C4-2B (cell line): ENCODE results near the gene RTEL1.

Experiments
- H3K27ac ChIP-seq: fragments of 450-650 bp; 2 replicates; pipeline ENCODE4 v1.5.1; 2017
- ZFX ChIP-seq: fragments of 450-650 bp; IDR thresholded peaks from 2 replicates; pipeline ENCODE4 v1.6.1; 2017
- TF ChIP-seq, protein P1 (sequence below): fragments of 450-650 bp; conservative IDR thresholded peaks from 2 replicates; pipeline ENCODE4 v1.5.1; 2017; ENCODE audit warnings: mild to moderate bottlenecking

Gene RTEL1

DNA sequence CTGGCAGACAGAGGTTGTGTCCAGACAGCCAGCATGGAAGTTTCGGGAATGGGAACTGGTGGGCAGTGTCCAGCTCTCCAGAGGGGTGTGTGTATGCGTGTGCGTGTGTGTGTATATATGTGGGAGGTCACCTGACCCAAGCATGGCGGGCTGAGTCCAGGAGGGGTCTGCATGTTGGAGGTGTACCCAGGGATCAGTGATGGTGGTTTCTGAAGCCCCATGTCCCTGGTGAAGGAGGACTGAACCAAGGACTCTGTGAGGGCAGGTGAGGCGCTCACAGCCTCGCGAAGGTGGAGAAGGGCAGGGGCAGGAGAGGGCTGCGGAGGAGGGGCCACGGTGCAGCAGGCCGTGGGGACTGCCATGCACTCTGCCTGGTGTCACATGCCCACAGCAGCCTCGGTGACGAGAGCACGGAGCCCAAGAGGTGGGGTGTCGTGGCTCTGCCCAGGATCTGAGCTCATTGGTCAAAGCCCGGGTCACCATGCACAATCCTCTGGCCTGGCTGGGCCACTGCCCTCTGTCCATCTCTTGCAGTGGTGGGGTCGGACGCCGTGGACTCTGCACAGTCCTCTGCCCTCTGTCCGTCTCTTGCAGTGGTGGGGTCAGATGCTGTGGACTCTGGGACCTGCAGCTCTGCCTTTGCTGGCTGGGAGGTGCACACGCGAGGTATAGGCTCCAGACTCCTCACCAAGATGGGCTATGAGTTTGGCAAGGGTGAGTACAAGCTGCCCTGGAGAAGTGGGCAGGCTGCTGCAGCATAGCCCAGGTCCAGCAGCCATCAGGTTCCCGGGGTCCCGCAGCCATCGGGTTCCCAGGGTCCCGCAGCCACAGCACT lies 76.2 kb downstream of the RTEL1 start:
- TF ChIP-seq, protein P1, sequence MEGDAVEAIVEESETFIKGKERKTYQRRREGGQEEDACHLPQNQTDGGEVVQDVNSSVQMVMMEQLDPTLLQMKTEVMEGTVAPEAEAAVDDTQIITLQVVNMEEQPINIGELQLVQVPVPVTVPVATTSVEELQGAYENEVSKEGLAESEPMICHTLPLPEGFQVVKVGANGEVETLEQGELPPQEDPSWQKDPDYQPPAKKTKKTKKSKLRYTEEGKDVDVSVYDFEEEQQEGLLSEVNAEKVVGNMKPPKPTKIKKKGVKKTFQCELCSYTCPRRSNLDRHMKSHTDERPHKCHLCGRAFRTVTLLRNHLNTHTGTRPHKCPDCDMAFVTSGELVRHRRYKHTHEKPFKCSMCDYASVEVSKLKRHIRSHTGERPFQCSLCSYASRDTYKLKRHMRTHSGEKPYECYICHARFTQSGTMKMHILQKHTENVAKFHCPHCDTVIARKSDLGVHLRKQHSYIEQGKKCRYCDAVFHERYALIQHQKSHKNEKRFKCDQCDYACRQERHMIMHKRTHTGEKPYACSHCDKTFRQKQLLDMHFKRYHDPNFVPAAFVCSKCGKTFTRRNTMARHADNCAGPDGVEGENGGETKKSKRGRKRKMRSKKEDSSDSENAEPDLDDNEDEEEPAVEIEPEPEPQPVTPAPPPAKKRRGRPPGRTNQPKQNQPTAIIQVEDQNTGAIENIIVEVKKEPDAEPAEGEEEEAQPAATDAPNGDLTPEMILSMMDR = no peak
- TF ChIP-seq ZFX = no peak
- H3K27ac ChIP-seq = no peak overlapping the region

DNA sequence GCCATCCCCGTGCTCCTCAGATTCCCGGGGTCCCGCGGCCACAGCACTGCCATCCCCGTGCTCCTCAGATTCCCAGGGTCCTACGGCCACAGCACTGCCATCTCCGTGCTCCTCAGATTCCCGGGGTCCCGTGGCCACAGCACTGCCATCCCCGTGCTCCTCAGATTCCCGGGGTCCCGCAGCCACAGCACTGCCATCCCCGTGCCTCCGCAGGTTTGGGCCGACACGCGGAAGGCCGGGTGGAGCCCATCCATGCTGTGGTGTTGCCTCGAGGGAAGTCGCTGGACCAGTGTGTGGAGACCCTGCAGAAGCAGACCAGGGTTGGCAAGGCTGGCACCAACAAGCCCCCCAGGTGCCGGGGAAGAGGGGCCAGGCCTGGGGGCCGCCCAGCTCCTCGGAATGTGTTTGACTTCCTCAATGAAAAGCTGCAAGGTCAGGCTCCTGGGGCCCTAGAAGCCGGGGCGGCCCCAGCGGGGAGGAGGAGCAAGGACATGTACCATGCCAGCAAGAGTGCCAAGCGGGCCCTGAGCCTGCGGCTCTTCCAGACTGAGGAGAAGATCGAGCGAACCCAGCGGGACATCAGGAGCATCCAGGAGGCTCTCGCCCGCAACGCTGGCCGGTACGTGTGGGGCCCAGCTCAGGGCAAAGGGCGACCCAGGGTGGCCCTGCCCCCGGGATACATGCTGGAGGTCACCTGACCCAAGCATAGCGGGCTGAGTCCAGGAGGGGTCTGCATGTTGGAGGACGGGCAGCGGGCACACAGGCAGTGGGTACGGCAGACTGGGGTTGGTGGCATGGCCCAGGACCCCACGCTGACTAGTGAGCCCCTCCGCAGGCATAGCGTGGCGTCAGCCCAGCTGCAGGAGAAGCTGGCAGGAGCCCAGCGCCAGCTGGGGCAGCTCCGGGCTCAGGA lies 77.1 kb downstream of the RTEL1 start:
- TF ChIP-seq, protein P1 = no peak
- TF ChIP-seq ZFX = no peak
- H3K27ac ChIP-seq = no peak overlapping the region

DNA sequence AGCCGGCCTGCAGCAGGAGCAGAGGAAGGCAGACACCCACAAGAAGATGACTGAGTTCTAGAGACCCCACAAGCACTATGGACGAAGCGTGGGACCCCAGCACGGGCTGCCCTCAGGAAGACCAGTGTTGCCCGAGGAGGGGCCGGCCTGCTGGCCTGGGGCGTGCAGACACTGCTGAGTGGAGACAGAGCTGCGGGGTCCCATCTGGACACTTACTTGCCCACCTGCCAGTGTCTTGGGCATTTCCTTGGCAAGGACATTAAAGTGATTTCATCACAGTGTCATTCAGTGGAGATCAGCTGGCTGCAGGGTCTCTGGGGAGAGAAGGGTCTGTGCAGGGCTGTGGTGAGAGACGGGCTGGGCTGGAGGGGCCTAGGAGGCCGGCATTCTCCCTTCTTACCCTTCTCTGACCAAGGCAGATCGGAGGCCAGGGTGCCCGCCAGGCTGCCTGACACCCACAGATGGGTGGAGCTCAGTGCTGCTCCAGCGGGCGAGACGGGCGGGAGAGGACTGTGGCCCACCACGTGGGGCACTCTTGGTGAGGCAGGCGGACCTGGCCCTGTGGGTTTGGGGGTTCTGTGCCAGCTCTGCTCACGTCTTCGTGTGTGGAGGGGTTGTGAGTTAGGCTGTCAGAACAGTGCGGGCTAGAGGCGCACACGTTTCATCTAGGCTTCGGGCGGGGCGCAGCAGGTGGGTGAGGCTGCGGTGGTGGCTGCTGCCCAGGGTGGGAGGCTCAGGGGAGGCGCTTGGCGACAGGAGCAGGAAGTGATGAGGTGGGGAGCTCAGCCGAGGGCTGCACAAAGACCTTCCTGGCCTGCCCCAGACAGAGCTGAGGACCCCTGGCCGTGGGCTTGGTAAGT lies 78.0 kb downstream of the RTEL1 start, which contains the start of gene LIME1:
Gene LIME1, plus strand, starts transcription at position 806 of the 860 bp plus-strand sequence. CDS start 886 bp downstream, outside the sequence.
- H3K27ac ChIP-seq = no peak within 1 kb of the TSS
- no peak for TF ChIP-seq ZFX
- TF ChIP-seq, protein P1 = no peak

DNA sequence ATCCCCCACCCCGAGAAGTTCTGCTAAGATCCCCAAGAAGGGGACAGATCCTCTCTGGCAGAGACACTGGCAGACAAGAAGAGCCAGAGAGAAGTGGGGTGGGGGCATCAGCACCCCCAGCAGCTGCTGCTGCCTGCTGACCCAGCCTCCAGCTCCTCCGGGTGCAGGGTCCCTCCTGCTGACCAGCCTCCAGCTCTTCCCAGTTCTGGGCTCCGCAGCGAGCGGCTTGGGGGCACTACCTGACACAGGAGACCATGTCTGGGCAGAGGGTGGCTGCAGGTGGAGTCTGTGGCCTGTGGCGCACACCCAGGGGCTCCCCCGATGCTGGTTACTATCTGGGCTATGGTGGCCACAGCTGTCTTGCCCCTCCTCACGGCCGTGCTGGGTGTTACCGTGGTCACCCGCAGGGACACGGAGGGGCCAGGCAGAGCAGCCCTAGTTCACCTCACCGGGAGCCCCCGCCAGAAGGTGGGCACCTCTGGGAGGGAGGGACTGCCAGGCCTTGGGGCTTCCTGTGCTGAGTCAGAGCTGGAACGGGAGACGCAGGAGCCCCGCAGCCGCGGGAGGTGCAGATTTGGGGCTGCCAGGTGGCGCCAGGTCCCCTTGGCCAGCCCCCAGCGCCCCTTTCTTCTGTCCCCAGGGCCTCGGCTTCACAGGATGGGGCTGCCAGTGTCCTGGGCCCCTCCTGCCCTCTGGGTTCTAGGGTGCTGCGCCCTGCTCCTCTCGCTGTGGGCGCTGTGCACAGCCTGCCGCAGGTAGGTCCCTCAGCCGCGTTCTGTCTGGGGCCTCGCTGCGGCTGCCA lies 79.0 kb downstream of the RTEL1 start:
- H3K27ac ChIP-seq = no peak overlapping the region
- TF ChIP-seq, protein P1 = no peak
- TF ChIP-seq ZFX = no peak

DNA sequence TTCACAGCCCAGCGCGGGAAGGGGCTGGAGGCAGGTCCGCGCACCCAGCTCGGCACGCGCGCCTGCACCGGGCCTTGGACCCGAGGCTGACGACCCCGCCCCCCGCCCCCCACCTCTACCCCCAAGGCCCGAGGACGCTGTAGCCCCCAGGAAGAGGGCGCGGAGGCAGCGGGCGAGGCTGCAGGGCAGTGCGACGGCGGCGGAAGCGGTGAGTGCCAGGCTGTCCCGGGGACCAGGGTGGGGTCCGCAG lies 79.5 kb downstream of the RTEL1 start:
- TF ChIP-seq ZFX = no peak
- TF ChIP-seq, protein P1 = no peak
- no peak overlapping the region for H3K27ac ChIP-seq

DNA sequence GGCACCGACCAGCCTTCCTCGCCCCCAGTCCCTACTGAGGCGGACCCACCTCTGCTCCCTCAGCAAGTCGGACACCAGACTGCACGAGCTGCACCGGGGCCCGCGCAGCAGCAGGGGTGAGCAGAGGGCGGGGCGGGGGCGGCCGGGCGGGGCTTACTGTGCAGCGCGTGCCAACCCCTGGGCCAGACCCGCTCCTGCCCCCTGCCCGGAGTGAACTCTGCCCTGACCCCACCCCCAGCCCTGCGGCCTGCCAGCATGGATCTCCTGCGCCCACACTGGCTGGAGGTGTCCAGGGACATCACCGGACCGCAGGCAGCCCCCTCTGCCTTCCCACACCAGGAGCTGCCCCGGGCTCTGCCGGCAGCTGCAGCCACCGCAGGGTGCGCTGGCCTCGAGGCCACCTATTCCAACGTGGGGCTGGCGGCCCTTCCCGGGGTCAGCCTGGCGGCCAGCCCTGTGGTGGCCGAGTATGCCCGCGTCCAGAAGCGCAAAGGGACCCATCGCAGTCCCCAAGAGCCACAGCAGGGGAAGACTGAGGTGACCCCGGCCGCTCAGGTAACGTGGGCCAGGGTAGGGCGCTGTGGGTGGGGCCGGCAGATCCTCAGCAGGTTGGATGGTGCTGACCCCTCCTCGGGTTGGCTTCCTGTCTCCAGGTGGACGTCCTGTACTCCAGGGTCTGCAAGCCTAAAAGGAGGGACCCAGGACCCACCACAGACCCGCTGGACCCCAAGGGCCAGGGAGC lies 80.0 kb downstream of the RTEL1 start:
- peak overlapping the region; percentile 68; the same call in 1 of the 2 replicates for H3K27ac ChIP-seq
- no peak for TF ChIP-seq ZFX
- TF ChIP-seq, protein P1 = no peak
